Right hindlimb (tissue), 1 donor: ENCODE results near the gene FPR3.
"Not testable (repeated sequence)": the region's sequence is repeated elsewhere in the genome, so short reads cannot be mapped to it uniquely, and the experiment has no call there.

Experiments used
- DNase-seq: peaks from one replicate; pipeline ENCODE4 v3.0.0-alpha.2; 2018

The FPR3 gene

DNA sequence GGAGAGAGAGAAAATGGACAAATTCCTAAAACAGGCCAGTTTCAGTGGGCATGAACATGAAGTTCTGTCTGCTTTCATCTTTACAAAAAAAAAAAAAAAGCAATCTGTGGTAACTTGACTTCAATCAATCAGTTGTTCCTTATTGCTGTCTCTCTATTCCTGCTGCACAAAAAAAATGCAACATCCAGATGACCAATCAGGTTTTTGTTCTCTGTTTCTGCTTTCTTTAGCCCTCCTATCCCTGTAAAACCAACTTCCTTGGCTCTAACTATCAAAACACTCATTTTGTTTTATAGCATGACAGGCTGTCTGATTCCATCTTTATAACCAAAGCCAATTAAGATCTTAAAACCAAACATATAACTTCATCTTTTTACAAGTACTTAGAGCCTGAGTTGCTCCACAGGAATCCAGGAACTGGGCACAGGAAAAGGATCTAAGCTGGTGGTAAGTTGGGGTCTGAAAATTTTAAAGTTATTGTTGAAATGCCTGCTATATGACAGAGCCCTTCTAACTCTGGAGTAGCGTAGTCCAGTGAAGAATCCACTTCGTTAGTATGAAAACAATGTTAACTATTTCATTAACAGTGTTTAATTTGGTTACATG lies at the start of gene FPR3:
FPR3 (plus strand) TSS at position 273 of the 606 bp plus-strand sequence. CDS start 28,592 bp downstream, outside the sequence.
- no peak for DNase-seq

- no peak for DNase-seq
These were observed 48.2 kb upstream of the FPR3 start for GRCh38 chr19:51746731-51747130.

DNA sequence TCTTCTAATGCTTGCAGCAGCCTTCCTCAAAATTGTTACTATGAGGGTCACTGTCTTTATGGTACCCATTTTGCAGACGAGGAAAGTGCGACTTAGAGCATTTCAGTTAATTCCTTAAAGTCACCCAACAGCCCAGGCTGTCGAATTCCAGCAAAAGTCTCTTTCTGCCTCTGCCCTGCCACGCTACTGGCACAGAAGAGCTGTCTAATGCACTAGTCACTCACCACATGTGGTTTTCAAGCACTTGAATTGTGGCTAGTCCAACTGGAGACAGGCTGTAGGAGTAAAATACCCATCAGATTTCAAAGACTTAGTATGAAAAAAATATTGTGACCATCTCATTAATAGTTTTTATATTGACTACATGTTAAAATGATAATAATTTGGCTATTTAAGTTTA lies 45.0 kb upstream of the FPR3 start:
- no peak for DNase-seq

GRCh38 chr19:51750400-51751094 lies 44.4 kb upstream of the FPR3 start:
- no peak for DNase-seq

DNA sequence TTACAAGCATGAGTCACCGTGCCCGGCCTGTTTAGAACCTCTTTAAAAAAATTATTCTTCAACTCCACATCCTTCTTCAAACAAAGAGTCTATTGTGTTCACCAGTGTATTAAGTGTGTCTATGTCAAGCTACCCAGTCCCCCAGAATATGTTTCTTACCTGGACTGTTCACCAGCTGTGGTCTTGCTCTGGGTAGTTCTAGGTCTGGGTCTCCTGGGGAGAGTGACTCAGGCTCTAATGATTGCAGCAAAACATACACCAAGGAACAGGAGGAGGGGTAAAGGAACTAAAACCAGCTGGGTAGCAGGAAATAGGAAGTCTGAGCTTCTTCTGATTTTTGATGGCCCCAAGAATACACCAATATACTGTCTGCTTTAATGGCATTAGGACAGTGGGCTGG lies 43.3 kb upstream of the FPR3 start, which contains the start of gene FPR1:
FPR1 (minus strand) TSS at position 224 of the 400 bp plus-strand sequence. CDS start 4,884 bp downstream, outside the sequence.
- no peak for DNase-seq

- no peak for DNase-seq
These were observed 40.8 kb upstream of the FPR3 start for GRCh38 chr19:51754109-51754508.

DNA sequence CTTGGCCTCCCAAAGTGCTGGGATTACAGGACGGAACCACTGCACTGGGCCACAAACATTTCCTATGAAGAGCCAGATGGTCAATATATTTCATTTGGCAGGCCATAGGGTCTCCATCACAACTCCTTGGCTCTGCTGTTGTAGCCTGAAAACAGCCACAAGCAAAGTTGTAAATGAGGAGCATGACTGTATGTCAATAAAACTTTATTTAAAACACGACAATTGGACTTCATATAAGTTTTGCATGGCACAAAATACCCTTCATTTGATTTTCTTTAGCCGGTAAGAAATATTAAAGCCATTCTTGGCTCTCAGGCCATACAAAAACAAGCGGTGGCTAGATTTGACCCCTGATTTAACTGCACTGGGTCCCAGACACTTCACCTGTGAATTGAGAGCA lies 40.2 kb upstream of the FPR3 start:
- DNase-seq = no peak

DNA sequence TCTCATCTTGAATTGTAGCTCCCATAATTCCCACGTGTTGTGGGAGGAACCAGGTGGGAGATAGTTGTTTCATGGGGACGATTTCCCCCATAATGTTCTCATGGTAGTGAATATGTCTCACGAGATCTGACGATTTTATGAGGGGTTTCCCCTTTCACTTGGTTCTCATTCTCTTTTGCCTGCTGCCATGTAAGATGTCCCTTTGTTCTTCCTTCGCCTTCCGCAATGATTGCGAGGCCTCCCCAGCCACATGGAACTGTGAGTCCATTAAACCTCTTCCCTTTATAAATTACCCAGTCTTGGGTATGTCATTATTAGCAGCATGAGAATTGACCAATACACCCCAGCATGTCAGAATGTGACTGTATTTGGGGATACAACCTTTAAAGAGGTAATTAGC lies 39.4 kb upstream of the FPR3 start:
- no peak for DNase-seq

DNA sequence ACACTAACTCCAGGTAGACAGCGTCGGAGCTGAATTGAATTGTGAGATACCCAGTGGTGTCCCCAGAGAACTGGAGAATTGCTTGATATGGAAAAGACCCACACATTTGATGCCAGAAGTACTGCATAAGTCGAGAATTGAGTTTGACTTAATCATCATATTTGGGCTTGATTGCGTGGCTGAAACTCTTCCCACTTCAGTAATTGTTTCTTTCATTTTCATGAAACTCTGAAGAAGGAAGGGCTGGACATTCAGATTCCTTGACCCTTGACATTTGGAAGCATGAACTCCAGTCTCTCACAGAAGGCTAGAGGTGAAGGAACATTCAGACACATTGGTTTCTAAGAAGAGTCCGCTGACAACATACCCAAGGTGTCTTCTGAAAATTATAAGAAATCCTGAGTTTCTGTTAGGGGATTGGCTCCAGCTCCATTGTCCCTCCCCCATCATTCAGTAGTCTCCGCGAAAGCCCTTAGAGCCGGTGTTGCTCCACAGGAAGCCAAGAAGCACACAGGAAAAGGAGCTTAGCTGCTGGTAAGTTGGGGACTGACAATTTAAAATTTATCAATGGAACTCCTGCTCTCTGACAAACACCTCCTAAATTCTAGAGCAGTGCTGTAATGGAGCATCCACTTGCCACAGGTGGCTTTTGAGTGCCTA lies 34.1 kb upstream of the FPR3 start, which contains the start of gene FPR2:
FPR2 (plus strand) TSS at position 484 of the 660 bp plus-strand sequence. CDS start 7,479 bp downstream, outside the sequence.
- DNase-seq = no peak

DNA sequence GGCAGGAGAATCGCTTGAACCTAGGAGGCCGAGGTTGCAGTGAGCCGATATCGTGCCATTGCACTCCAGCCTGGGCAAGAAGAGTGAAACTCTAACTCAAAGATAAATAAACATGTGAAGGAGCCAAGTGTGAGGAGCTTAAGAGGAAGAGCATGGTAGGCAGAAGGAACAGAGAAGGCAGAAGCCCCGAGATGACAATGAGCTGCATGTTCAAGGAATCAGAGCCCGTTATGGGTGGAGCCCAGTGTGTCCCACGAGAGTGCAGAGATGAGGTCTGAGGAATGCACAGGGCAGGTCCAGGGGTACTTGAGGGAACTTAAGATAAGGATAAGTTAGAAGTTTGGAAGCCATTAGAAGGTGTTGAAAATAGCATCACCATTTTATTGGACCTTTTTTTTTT lies 33.3 kb upstream of the FPR3 start:
- DNase-seq = no peak

- no peak for DNase-seq
These were observed 29.9 kb upstream of the FPR3 start for GRCh38 chr19:51765086-51765485.

- no peak for DNase-seq
These were observed 28.5 kb upstream of the FPR3 start for GRCh38 chr19:51766461-51766860.

DNA sequence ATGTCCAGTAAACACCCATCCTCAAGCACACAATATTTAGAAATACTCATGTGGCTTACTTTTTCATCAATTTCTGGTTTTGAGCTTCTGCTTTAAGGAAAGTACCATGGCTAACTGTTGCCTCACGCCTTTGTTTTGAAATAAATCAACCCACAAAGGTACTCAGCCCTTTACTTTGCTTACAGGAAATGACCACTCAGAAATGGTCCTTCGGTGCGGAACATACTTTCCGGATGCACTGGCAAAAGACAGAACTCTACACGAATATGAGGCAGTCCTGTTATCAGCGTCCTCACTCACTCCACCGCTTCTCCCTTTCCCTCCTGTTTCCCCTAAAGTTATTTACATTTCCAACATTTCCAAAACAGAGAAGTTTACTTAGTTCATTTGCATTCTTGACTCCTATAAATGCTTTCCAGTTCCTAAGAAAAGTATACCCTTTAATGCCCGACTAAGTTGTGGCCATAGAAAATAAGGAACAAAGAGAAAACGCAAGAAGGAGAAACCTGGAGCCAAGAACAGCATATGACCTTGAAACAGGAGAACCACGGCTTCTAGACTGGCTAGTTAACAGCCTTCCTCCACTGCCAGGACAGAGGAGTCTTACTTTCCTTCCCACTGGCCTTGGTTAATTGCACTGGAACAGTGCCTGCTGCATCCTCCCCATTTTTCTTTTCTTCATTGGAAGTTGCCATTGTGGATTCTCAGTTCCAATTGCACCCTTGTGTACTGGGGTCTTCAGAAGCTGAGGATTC lies 23.4 kb upstream of the FPR3 start:
- DNase-seq = no peak

DNA sequence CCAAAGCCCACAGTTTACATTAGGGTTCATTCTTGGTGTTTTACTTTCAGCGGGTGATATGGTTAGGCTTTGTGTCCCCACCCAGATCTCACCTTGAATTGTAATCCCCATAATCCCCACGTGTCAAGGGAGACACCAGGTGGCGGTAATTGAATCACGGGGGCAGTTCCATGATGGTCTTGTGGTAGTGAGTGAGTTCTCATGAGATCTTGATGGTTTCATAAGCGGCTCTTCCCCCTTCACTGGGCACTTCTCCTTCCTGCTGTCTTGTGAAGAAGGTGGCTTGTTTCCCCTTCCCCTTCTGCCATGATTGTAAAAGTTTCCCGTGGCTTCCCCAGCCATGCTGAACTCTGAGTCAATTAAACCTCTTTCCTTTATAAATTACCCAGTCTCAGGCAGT lies 22.0 kb upstream of the FPR3 start:
- DNase-seq = no peak

DNA sequence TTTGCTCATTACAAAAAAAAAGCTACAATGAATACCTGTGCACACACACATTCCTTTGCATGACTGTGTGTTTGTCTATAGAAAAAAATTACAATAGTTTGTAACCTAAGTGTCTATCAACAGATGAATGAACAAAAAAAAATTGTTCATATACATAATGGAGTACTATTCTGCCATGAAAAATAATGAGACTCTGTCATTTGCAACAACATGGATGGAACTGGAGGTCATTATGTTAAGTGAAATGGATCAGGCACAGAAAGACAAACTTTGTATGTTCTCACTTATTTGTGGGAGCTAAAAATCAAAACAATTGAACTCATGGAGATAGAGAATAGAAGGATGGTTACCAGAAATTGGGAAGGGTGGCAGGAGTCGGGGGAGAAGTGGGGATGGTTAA lies 18.4 kb upstream of the FPR3 start:
- not testable (repeated sequence) for DNase-seq

- DNase-seq = peak; percentile 56
These were observed 17.1 kb upstream of the FPR3 start for GRCh38 chr19:51777570-51778462.

- no peak for DNase-seq
These were observed 15.8 kb upstream of the FPR3 start for GRCh38 chr19:51779181-51779580.

- no peak for DNase-seq
These were observed 15.3 kb upstream of the FPR3 start for GRCh38 chr19:51779703-51780102.

GRCh38 chr19:51780270-51780669 lies 14.7 kb upstream of the FPR3 start:
- DNase-seq = no peak

- no peak for DNase-seq
These were observed 13.0 kb upstream of the FPR3 start for GRCh38 chr19:51781999-51782398.

DNA sequence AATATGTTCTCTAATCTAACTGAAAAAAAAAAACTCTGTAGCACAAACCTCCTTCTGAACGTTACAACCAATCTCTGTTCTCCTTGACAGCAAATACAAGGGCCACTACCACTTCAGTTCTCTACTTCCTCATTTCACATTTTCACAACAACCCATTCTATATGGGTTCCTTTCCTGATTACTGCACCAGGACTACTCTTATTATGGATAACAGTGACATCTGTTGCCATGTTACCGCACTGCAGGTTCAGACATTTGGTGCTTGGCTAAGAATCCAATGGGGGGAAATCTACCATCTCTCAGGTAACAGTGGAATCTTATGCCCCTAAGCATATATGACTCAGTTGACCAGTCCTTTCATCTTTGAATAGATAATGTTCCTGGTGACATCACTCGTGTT lies 11.6 kb upstream of the FPR3 start:
- DNase-seq = no peak

- DNase-seq = no peak
These were observed 10.7 kb upstream of the FPR3 start for GRCh38 chr19:51784109-51784785.
